ENCODE results near the gene TMEM233.

The TMEM233 gene

GRCh38 chr12:119660076-119660475 lies 66.5 kb downstream of the TMEM233 start:
- no peak for DNase-seq

- DNase-seq, result no peak
Measured at GRCh38 chr12:119661882-119662281, 68.3 kb downstream of the TMEM233 start.

DNA sequence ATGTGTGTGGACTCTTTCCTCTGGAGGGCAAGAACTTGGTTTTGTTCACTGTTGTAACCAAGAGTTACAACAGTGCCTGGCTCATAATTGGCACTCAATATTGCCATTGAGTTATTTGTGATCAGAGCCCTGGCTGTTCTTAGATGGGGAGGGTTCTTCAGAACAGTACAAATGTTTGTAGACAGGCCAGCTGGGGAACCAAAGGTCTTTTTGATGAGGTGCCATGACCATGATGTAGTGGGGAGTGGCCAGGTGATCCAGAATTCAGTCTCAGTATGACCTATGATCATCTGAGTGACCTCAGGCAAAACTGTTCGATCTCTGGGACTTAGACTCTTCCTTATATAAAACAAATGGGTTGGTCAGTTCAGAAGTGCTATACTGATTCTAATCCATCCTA lies 71.1 kb downstream of the TMEM233 start:
- DNase-seq, result no peak

DNA sequence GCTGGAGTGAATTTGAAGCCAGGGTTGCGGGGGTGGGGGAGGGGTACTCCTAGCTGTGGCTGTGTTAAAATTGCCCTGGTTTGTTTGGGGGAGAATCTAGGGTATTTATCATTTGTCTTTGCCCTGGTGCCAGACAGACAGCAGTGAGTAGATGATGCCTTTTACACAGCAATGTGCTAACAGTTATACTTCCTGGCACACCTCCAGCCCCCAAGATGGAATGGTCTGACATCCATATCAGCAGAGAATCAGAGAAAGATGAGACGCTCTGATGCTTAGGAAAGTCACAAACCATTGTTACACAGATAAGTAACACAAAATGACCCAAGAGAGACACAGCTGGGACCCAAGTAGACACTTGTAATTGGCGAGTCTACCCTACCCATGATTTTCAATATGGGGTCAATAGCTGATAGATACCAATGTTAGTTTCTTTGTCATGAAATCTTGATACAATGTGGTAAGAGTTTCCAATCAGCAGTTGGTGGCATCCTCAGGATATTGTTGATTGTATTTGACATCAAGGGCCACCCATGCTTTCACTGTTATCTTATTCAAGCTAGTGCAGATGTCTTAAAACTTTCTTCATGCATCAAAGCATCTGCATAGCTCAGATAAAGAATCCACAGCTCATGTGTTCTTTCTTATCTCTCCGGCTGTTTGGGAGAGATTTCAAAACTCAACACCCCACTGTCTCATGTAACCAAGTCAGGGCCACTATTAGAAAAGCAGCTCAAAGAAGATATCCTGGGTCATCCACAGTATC lies 71.8 kb downstream of the TMEM233 start:
- DNase-seq, result no peak

DNA sequence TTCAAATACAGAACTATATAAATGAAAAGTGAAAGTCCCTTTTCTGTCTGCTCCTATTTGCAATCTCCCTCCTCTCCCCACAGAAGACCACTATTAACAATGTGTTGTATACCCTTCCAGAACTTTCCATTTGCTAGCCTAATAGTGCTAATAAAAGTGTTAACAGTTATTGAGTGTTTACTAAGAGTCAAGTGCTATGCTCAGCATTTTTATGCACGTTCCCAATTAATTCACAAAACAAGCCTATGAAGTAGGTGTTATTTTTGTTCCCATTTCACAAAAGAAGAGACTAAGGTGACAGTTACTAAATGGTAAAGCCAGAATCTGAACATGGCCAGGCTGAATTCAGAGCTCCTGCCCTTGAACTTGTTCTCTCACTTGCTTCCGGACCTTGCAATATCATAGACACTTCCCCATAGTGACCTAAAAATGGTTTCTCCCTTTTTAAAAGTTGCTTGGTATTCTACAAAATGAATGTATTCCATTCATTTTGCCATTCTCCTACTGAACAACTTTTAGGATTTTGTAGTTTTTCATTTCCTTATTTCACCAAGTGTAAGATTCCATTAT lies 72.7 kb downstream of the TMEM233 start:
- no peak for DNase-seq

- no peak for DNase-seq
Measured at GRCh38 chr12:119666900-119667576, 73.5 kb downstream of the TMEM233 start.

DNA sequence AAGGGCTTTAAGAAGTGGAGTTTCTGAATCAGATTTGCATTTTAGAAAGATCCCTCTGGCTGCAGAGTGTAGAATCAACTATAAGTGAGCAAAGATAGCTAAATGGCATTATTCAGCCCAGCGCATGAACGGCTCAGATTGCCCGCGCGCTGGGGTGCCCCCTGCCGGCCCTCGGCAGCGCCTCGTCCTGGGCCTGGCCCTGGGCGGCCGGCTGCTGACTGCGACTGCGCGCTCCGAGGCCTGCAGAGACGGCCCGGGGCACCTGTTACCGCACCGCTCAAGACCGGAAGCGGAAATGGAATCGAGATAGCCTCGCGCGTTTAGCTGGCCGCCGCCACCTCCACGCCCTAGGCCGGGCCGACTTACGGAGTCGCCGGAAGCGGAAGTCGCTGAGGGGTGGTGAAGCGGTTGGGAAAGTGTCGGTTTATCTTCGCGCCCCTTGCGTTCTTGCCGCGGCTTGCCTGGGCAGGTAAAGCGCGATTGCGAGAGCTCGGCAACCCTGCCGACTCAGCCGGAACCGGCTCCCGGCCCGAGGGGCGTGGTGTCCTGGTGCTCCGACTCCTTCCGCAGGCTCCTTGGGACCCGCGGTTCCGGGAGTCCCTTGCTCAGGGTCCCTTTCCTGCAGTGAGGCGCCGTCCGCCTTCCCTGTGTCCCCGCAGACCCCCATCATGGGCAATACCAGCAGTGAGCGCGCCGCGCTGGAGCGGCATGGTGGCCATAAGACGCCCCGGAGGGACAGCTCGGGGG lies 74.2 kb downstream of the TMEM233 start, which contains the start of gene PRKAB1:
Gene PRKAB1, plus strand, starts transcription at position 557 of the 747 bp plus-strand sequence. Its CDS starts 112 bp downstream, at position 669.
- DNase-seq, result peak; percentile 94

DNA sequence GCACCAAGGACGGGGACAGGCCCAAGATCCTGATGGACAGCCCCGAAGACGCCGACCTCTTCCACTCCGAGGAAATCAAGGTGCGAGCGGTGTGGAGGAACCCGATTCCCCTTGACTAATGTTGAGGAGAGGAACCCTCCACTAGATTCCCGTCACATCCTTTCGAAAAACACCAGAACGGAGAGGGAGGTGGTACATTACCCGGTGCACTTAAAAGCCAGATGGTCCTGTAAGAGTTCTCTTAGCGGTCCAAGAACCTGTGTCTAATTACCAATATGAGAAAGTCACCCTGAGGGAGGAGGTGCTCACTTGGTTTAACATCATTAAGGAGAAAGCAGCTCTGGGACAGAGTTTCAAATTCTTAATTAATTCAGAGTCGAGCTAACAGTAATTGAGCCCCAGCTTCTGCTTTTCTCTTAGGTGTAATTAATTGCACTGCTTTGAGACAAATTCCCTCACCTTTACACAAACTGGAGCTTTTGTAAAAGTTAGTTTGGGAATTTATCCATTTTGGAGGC lies 74.8 kb downstream of the TMEM233 start:
- DNase-seq, result no peak

DNA sequence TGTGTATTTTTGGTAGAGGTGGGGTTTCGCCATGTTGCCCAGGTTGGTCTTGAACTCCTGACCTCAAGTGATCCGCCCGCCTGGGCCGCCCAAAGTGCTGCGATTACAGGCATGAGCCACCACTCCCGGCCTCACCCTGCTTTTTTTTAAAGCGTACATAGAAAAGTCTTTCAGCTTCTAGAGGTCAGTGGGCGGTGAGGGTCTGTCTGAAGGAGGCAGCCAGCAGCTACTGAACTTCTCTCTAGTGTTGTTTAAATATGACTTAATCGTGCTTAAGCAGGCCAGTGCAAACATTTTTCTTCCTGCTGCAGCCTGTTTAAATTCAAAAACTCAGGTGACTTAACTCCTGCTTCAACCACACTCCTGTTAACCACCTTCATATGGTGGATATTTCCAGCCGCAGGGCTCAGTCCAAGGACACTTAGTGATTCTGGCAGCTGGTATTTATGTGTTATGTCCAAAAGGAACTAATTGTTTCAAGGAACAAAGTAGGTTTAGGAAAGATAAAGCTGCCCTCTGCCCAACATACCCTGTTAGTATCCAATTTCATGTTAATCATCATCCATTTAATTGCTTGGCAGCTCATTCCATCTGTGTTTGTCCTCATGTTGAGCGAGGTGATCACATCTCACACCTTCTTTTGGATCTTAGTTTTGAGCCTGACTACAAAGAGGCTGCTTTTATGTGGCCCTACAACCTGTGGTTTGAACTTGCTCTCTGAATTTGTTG lies 76.3 kb downstream of the TMEM233 start:
- no peak for DNase-seq

GRCh38 chr12:119671070-119671469 lies 77.5 kb downstream of the TMEM233 start:
- no peak for DNase-seq

- DNase-seq, result no peak
Measured at GRCh38 chr12:119672194-119672593, 78.6 kb downstream of the TMEM233 start.

- no peak for DNase-seq
Measured at GRCh38 chr12:119673634-119674033, 80.1 kb downstream of the TMEM233 start.

DNA sequence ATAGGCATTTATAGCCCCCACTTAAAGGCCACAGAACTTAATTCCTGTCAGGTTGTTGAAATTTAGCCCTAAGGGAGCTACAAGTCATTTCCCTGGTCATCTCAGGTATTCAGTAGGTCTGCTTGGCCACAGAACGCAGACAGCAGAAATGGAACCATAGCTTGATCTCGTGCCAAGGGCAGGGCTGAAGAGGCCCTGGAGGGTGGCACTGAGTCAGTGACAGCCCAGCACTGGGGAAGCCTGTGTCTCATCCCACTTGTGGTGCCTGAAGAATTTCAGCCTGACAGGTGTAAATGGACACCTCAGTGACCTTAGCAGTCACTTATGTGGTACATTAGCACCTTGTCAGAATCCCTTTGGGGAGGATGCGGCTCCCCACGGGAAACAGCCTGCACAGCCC lies 81.0 kb downstream of the TMEM233 start:
- no peak for DNase-seq

DNA sequence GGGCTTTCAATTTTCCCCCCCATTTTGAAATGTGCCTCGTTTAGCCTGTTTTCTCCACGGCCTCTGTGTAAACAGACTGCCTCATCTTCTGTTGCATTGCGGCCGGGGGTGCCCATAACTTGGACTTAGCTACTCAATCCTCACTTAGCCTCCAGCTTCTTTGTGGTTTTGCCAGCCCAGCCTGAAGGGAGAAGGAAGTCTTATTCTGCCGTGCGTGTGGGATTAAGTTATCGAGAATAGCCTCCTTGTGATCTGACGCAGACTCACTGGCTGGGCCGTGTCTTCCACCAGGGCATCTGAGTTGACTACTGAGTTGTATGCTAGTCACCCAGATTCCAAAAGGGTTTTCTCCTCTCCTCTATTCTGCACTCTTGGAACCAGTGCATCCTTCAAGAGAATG lies 82.4 kb downstream of the TMEM233 start:
- no peak for DNase-seq

- DNase-seq, result no peak
Measured at GRCh38 chr12:119676573-119676972, 83.0 kb downstream of the TMEM233 start.

- no peak for DNase-seq
Measured at GRCh38 chr12:119678459-119678858, 84.9 kb downstream of the TMEM233 start.

DNA sequence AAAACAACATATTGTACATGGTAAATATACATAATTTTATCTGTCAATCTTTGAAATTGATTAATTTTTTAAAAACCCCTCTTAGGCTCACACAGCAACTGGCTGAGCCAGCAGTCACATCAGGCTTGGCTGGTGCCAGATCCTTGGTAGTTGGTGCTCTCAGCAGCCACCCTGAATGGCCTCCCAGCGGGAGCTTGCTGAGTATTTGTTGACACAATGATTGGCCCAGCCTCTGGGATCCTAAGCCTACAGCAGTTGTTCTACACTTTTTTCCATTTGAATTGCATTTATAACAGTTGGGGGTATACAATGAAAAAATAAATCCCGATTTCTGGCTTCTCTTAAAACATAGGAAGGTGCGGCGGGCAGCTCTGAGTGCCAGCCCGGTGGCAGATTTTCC lies 85.5 kb downstream of the TMEM233 start:
- DNase-seq, result peak; percentile 32

- DNase-seq, result no peak
Measured at GRCh38 chr12:119679490-119679889, 85.9 kb downstream of the TMEM233 start.

DNA sequence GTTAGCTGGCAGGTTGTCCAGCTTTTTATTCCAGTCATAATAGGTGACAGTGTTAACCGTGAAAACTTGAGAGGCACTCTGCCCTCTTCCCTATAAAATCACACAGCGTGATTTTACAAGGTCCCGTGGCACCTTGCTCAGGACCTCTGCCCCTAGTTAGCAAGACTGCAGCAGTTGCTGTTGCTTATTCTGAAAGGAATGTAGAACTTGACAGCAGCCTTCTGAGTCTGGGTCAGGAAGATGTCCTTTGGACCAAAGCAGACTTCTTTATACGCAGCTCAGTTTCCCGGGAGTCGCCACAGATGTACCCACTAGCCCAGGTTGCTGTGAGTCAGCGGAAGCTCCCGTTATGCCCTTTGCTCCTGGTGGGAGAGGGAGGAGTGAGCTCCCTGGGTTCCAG lies 87.5 kb downstream of the TMEM233 start:
- DNase-seq, result no peak

- DNase-seq, result no peak
Measured at GRCh38 chr12:119681728-119682638, 88.4 kb downstream of the TMEM233 start.

GRCh38 chr12:119682639-119683252 lies 89.2 kb downstream of the TMEM233 start:
- DNase-seq, result no peak

Data from NCI-H748 treated with DMSO at 0.1 percent for 48 hours (cell line).